Dedifferentiated amniotic fluid mesenchymal stem cell (primary cell): ENCODE data around the gene PMFBP1.
A peak's percentile ranks its signal among the peaks of the same experiment; 100 is the strongest.

Experiments
- DNase-seq: peaks from one replicate; pipeline ENCODE4 v3.0.0-alpha.2; 2016; ENCODE audit errors: extremely low spot score

The PMFBP1 gene

GRCh38 chr16:72172105-72173034 lies at the start of gene PMFBP1:
Gene PMFBP1, minus strand, starts transcription at chr16:72172155. Its CDS starts 947 bp downstream, at chr16:72171208.
- no peak for DNase-seq

DNA sequence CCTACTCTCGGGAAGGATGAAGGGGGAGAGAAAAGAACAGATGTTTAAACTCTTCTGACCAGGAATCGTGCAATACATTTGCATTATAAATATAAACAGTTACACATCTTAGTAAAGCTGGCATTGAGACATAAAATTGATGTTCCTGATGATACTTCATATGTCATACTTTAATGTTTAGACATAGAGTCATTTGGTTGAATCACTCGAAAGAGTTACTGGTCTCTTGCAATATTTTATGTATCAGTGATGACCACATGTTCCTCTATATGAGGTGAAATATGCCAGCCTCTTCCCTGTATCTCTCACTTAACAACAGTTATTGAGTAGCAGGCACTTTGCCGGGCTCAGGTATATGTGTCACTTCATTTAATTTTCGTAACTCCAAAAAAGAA lies 49.7 kb upstream of the PMFBP1 start:
- no peak for DNase-seq

DNA sequence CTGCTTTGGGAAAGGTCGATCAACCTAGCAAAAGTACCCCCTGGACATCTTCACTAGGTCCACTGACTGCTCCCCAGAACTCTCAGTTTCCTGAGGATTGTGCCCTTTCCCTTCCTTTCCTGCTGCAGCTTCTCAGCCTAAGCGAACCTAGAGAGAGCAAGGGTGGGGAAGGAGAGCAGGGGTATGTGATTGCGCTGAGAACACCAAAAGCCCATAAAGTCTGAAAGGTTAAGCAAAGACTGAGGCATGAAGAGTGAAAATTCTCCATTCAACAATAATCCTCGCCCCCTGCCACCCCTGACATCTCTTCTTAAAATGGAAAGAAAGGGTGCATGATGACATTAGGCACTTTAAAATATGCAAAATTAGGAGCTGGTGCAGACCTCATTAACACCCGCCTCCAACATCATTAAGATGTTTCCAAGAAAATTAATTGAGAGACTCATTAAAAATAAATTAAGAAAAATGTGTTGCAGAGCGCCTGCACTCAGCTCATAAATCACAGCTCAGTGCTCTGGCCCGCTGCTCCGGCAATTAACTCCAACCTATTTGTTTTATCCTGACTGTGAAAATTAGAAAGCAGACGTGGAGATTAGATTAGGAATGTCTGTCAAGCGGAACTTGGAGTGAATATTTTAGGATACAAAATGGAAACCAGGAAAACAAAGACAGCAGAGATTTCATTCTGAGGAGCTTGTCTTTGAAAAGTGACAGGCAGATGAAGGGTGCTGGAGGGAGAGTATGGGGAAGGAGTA lies 49.1 kb upstream of the PMFBP1 start:
- no peak for DNase-seq

GRCh38 chr16:72219282-72219681 lies 47.3 kb upstream of the PMFBP1 start:
- DNase-seq = no peak

DNA sequence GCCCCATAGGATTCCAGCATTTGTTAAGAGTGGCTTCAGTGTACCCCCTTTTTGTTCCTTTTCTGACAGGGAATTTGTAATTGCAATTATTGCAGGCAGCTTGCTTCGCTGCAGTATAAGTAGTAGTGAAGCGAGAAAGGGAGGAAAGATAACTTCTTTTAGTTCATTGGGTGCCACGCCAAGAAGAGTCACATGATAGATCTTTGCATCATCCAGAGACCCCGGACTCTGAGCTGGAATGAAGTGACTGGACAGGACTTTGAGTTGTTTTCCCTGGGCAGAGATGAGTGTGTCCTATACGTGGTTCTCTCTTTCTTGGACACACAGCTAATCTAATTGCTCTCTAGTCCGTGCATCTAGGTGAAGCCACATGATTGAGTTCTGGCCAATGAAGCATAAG lies 44.8 kb upstream of the PMFBP1 start:
- no peak for DNase-seq

GRCh38 chr16:72214821-72215220 lies 42.9 kb upstream of the PMFBP1 start:
- no peak for DNase-seq

GRCh38 chr16:72211110-72211509 lies 39.2 kb upstream of the PMFBP1 start:
- DNase-seq = no peak

DNA sequence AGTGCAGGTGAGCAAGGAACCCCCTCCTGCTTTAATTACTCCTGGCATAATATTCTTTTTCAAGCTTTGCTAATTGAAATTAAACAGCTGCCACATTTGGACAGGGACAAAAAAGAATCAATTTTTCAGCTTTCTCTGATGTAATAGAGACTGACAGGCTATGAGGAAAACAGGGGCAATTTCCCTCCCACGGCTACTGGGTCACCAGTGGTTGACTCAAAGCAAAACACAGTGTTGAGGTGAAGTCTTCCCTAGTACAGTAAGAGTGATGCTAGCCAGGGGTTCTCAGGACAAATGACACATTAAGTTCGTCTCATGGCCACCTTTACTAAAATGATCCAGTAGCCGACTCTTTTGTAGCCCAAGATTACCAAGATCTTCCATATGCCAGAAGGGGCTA lies 38.6 kb upstream of the PMFBP1 start:
- DNase-seq = no peak

DNA sequence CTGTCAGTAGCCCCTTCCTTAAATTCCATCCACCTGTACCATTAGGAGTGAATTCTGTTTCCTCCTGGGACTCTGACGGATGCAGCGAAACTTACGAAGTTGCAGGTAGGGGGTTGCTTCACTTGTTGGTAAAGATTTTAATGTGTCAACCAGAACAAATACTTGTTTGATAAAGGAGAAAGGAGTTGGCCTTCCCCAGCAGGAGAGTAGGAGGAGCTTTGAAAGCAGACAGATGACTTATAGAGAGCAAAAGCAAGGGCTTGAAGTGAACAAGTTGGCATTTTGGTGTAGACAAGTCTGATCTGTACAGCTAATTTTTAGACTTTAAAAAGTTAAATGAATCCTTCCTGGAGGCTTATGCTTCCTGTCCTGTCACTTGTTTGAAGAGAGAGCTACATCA lies 38.1 kb upstream of the PMFBP1 start:
- DNase-seq = no peak

DNA sequence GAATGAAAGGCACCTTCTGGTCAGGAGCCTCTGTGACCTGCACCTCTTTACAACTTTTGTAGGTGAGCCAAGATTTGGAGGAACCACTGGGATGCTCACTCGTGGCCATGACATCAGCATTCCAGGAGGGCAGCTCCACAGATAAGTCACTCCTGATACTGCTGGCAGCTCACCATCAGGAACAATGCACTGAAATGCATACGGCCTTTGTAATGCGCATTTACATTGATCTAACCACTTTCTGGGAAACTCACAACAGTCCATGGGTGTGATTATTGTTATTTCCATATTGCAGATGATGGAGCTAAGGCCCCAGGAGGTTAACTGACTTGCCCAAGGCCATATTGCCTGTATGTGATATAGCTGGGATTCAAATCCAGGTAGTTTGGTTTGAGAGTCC lies 34.3 kb upstream of the PMFBP1 start:
- no peak for DNase-seq

GRCh38 chr16:72203401-72203800 lies 31.4 kb upstream of the PMFBP1 start:
- DNase-seq = no peak

DNA sequence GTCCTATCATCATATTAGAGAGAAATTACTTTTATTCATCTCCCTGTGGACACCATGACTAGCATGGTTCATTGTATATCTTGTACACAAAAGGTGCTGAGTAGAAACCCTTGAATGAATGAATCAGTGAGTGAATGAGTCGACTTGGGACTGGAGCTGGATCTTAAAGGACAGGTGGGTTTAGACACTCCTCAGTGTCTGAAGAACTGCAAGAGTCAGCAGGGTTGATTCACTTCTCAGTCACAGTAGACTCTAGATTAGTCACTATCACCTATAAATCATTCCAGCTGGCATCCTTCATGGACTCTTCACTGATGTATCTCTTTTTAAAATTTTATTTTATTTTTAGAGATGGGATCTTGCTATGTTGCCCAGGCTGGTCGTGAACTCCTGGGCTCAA lies 30.1 kb upstream of the PMFBP1 start:
- no peak for DNase-seq

DNA sequence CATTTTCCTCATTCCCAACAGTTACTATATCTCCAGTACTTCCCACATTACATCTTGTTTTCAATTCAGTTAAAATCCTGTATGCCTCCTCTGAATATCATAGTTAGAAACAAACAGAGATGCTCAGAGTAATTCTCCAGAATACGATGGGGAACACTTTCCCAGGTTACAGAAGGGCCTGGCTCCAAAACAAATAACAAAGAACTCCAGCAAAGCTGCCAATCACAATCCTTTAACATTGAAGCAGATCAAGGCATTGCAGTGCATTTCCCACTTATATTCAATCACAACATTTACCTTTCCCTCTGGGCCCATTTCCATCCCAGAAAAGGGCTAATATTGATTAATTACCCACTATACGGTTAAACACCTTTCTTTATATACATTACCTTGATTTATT lies 29.4 kb upstream of the PMFBP1 start:
- no peak for DNase-seq

GRCh38 chr16:72199761-72200337 lies 27.9 kb upstream of the PMFBP1 start:
- DNase-seq = no peak

GRCh38 chr16:72198771-72199201 lies 26.8 kb upstream of the PMFBP1 start:
- DNase-seq = no peak

GRCh38 chr16:72198021-72198711 lies 26.2 kb upstream of the PMFBP1 start:
- peak; percentile 40 for DNase-seq

- no peak for DNase-seq
Measured at GRCh38 chr16:72197545-72197944, 25.6 kb upstream of the PMFBP1 start.

DNA sequence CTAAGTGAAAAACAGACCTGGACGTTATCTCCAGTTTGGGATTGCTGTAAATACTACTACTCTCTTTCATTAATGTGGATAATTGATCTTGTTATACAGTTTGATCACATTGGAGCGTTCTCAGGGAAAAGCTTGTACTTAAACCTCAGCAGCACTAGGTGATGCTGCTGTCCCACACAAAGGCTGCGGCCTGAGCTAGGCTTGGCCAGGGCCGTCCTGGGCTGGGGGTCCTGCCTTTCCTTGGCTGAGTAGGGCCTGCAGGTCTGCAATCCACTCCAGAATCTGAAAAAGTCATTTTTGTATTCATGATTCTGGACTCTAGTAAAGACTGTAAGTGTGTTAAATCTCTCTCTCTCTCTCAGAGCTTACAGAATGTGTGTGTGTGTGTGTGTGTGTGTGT lies 23.7 kb upstream of the PMFBP1 start:
- DNase-seq = no peak

- no peak for DNase-seq
Measured at GRCh38 chr16:72191551-72191950, 19.6 kb upstream of the PMFBP1 start.

- peak; percentile 51 for DNase-seq
Measured at GRCh38 chr16:72189865-72190371, 18.0 kb upstream of the PMFBP1 start.

DNA sequence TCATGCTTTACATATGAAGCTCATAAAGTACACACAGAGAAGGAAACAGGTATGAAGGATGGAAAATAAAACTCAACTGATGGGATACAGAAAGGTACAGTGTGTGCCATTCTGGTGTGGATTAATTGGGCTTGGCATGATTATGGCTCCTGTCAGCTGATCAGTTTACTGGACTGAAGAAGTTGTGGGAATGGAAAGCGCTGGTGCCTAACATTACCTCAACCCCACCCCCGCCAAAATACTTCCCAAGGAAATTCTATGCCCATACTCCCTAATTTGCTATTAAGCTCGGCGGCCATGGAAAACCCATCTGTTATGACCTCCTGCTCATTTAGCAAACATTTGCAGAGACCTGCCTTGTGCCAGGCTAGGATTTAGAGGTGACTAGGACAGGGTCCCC lies 16.6 kb upstream of the PMFBP1 start:
- DNase-seq = no peak

GRCh38 chr16:72187551-72187950 lies 15.6 kb upstream of the PMFBP1 start:
- DNase-seq = no peak
